Osteocyte (in vitro differentiated cells): Measurements from ENCODE around the gene TMEM127. TPM values are rescaled to one million over a fixed set of nuclear protein-coding genes. Genes with fewer than 3 reads are reported as not detected.

ENCODE experiments used
- DNase-seq: peaks from one replicate; pipeline ENCODE4 v3.0.0; 2021; ENCODE audit warnings: mixed read lengths; ENCODE audit not compliant: unreplicated experiment; ENCODE audit errors: extremely low spot score
- H3K27ac Mint-ChIP-seq: one replicate; pipeline ENCODE4 v1.8.0; 2021; ENCODE audit warnings: mild to moderate bottlenecking, mixed read lengths; ENCODE audit not compliant: unreplicated experiment
- H3K27me3 Mint-ChIP-seq: one replicate; pipeline ENCODE4 v1.8.0; 2021; ENCODE audit warnings: mixed read lengths; ENCODE audit not compliant: unreplicated experiment
- H3K36me3 Mint-ChIP-seq: one replicate; pipeline ENCODE4 v1.8.0; 2021; ENCODE audit warnings: mixed read lengths; ENCODE audit not compliant: unreplicated experiment
- H3K4me1 Mint-ChIP-seq: one replicate; pipeline ENCODE4 v1.8.0; 2021; ENCODE audit warnings: mixed read lengths; ENCODE audit not compliant: unreplicated experiment
- H3K4me3 Mint-ChIP-seq: one replicate; pipeline ENCODE4 v1.8.0; 2021; ENCODE audit warnings: mild to moderate bottlenecking, moderate library complexity, mixed read lengths; ENCODE audit not compliant: unreplicated experiment
- H3K9me3 Mint-ChIP-seq: one replicate; pipeline ENCODE4 v1.8.0; 2021; ENCODE audit warnings: mixed read lengths; ENCODE audit not compliant: unreplicated experiment
- total RNA-seq: library from RNA; stranded (reverse); gene quantifications from 2 replicates; pipeline ENCODE4 v1.2.1, GENCODE V29; 2021
- TF ChIP-seq, protein P1 (sequence below): fragments of 200-600 bp; sonication (generic); IDR thresholded peaks from 2 replicates; pipeline ENCODE4 v1.5.0; 2021; ENCODE audit warnings: antibody characterized with exemption, mild to moderate bottlenecking, moderate library complexity

Gene TMEM127
- total RNA-seq, 1 donor from 2014 or later, result 56.3 TPM

DNA sequence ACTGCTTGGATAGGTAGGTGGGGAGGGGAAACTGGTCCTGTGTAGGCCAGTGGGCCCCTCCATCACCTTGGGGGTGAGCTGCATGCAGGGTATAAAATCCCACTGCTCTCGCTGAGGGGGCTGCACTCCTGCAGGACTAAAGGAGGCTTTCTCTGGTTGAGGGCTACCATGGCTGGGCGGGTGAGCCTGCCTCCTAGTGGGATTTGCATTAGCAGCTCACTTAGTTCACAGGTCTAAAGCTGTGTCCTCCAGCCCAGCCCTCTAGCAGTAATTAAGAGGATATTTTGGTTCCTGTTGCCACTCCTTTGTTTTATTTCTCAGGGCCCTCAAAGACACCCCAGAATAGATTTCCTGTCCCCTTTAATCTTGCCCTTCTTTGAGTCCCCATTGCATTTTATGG, 24.6 kb downstream of the TMEM127 start:
- H3K27ac Mint-ChIP-seq, result no peak overlapping the region
- no peaks in the 10 kb centered on the region for H3K27me3 Mint-ChIP-seq
- H3K9me3 Mint-ChIP-seq, result no peaks in the 10 kb centered on the region
- peaks cover 5% of the 10 kb centered on the region for H3K4me1 Mint-ChIP-seq
- no peak for DNase-seq
- H3K4me3 Mint-ChIP-seq, result no peak overlapping the region
- TF ChIP-seq, protein P1, sequence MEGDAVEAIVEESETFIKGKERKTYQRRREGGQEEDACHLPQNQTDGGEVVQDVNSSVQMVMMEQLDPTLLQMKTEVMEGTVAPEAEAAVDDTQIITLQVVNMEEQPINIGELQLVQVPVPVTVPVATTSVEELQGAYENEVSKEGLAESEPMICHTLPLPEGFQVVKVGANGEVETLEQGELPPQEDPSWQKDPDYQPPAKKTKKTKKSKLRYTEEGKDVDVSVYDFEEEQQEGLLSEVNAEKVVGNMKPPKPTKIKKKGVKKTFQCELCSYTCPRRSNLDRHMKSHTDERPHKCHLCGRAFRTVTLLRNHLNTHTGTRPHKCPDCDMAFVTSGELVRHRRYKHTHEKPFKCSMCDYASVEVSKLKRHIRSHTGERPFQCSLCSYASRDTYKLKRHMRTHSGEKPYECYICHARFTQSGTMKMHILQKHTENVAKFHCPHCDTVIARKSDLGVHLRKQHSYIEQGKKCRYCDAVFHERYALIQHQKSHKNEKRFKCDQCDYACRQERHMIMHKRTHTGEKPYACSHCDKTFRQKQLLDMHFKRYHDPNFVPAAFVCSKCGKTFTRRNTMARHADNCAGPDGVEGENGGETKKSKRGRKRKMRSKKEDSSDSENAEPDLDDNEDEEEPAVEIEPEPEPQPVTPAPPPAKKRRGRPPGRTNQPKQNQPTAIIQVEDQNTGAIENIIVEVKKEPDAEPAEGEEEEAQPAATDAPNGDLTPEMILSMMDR, result no peak
- no peaks in the 10 kb centered on the region for H3K36me3 Mint-ChIP-seq

DNA sequence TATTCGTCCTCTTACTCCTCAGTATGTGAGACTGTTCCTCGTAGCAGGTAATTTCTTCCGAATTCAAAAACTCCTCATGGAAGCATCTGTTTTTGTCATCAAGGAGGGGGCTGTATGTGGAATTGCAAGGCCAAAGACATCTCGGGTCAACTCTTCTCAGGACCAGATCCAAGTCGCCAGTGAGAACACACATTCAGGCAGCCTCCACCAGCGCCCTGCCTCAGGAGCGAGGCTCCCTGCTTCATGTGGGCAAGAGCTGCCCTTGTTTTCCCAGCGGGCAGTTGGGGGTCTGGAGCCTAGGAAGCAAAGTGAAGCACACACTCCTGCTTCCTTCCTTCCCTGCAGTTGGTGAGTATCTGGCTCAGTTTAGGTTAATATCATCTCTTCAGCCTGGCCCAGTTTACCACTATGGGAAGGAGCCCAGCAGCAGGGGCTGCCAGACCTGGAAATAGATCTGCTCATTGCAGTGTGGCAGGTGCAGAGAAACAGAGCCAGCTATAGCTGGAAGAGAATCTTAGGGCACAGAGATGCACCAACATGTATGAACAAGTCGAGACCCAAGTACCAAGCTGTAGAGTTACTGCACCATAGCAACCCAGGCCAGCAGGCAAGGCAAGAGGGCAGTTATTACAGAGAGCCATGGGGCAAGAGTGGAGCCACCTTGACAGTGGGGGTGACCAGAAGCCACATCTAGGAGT, 25.3 kb downstream of the TMEM127 start:
- Mint-ChIP-seq H3K4me1 (peaks cover 3% of the 10 kb centered on the region), H3K27ac (no peak overlapping the region), H3K27me3 (no peaks in the 10 kb centered on the region), H3K9me3 (no peaks in the 10 kb centered on the region), H3K36me3 (no peaks in the 10 kb centered on the region), H3K4me3 (no peak overlapping the region)
- TF ChIP-seq, protein P1, result no peak
- DNase-seq, result no peak

DNA sequence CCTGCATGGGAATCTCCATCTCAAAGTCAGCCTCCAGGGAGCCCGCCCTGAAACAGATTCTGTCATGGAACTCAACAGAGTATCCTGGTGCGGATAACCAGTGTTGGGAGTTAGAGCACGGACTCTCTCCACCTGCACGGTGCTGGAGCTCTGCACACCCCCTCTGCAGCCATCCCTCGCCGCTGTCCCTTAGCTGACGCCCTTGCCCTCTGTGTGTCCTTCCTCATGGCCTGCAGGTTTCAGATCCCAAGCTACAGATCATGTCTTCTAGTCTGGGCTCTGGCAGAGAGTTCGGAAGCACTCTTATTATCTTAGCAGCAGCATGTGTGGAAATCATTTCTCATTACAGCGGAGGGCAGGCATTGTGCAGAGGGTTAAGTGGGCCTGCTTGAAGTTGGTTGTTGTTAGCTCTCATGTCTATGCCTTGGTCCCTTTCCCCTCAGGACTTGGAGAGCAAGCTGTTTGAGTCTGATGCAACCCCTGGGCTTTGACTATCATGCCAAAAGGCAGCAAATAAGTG, 26.0 kb downstream of the TMEM127 start:
- Mint-ChIP-seq H3K27me3 (no peaks in the 10 kb centered on the region), H3K4me3 (no peak overlapping the region), H3K36me3 (no peaks in the 10 kb centered on the region), H3K9me3 (no peaks in the 10 kb centered on the region), H3K27ac (no peak overlapping the region), H3K4me1 (peaks cover 3% of the 10 kb centered on the region)
- DNase-seq, result no peak
- TF ChIP-seq, protein P1, result no peak

DNA sequence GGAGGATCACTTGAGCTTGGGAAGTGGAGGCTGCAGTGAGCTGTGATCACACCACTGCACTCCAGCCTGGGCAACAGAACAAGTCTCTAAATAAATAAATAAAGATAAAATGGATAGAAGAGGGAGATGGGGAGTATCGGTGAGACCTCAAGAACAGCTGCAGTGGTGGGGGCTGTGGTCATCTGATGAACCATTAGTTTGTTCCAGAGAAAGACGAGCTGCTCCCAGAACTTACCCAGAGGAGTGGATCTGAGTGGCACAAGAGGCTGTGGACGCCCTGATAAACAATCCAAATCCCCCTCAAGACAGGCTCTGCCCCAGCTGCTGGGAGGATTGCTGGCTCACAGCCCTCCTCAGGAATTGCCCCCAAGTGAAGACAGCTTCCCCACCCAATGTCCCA, 26.7 kb downstream of the TMEM127 start:
- Mint-ChIP-seq H3K27me3 (no peaks in the 10 kb centered on the region), H3K4me3 (no peak overlapping the region), H3K36me3 (no peaks in the 10 kb centered on the region), H3K27ac (no peak overlapping the region), H3K4me1 (peaks cover 3% of the 10 kb centered on the region), H3K9me3 (no peaks in the 10 kb centered on the region)
- DNase-seq, result no peak
- TF ChIP-seq, protein P1, result no peak

DNA sequence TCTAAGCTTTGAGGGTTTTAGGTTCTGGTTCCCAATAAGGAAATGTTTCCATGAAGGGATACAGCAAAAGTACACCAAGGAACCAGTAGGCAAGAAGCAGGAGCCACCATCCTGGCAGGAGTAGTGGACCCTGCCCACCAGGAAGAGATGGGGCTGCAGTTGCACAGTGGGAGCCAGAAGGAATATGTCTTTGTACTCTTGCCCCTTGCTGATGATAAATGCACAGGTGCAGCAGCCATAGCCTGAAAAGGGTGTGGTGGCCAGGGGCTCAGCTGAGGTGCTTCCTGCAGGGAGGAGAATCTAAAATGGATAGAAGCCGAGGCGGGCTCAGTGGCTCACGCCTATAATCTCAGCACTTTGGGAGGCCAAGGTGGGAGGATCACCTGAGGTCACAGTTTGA, 27.5 kb downstream of the TMEM127 start:
- Mint-ChIP-seq H3K4me3 (no peak overlapping the region), H3K27ac (no peak overlapping the region), H3K9me3 (no peaks in the 10 kb centered on the region), H3K4me1 (peaks cover 3% of the 10 kb centered on the region), H3K27me3 (no peaks in the 10 kb centered on the region), H3K36me3 (no peaks in the 10 kb centered on the region)
- DNase-seq, result no peak
- TF ChIP-seq, protein P1, result no peak
